NCI-H2171 (cell line): Measurements from ENCODE around the gene OR1J4.
"Not testable (repeated sequence)": the region's sequence is repeated elsewhere in the genome, so short reads cannot be mapped to it uniquely, and the experiment has no call there.

ENCODE experiments used
- DNase-seq: peaks from one replicate; lab custom pipeline; 2025; lab: John Stamatoyannopoulos, UW

The OR1J4 gene

GRCh38 chr9:122518841-122519240 lies at the start of gene OR1J4:
OR1J4 (plus strand) TSS chr9:122519141; CDS start chr9:122519141, 0 bp downstream.
- no peak for DNase-seq

- DNase-seq: no peak
Measured at GRCh38 chr9:122474561-122474960, 44.4 kb upstream of the OR1J4 start.

- DNase-seq: no peak
Measured at GRCh38 chr9:122475717-122476116, 43.2 kb upstream of the OR1J4 start.

GRCh38 chr9:122477346-122477745 lies 41.6 kb upstream of the OR1J4 start:
- DNase-seq: no peak

- DNase-seq: no peak
Measured at GRCh38 chr9:122477826-122478225, 41.1 kb upstream of the OR1J4 start, which contains the start of gene OR1J1. OR1J1 (minus strand) TSS chr9:122477926; CDS start chr9:122477926, 0 bp downstream.

- no peak for DNase-seq
Measured at GRCh38 chr9:122479062-122479461, 39.9 kb upstream of the OR1J4 start.

- no peak for DNase-seq
Measured at GRCh38 chr9:122498883-122499288, 20.1 kb upstream of the OR1J4 start.

GRCh38 chr9:122506964-122507363 lies 12.0 kb upstream of the OR1J4 start:
- DNase-seq: no peak

- DNase-seq: no peak
Measured at GRCh38 chr9:122510502-122510901, 8.4 kb upstream of the OR1J4 start, which contains the start of gene OR1J2. OR1J2 (plus strand) TSS chr9:122510802; CDS start chr9:122510802, 0 bp downstream.

GRCh38 chr9:122518226-122518625 lies 715 bp upstream of the OR1J4 start:
- no peak for DNase-seq

GRCh38 chr9:122519376-122519775 lies 435 bp downstream of the OR1J4 start:
- no peak for DNase-seq

- DNase-seq: no peak
Measured at GRCh38 chr9:122526602-122527001, 7.7 kb downstream of the OR1J4 start.

- DNase-seq: no peak
Measured at GRCh38 chr9:122527193-122527592, 8.3 kb downstream of the OR1J4 start, which contains the start of gene OR1N1. OR1N1 (minus strand) TSS chr9:122527293; CDS start chr9:122527293, 0 bp downstream.

GRCh38 chr9:122531157-122531556 lies 12.2 kb downstream of the OR1J4 start:
- DNase-seq: not testable (repeated sequence)

GRCh38 chr9:122536134-122536533 lies 17.2 kb downstream of the OR1J4 start:
- DNase-seq: no peak

- DNase-seq: not testable (repeated sequence)
Measured at GRCh38 chr9:122537066-122537465, 18.1 kb downstream of the OR1J4 start.

- DNase-seq: no peak
Measured at GRCh38 chr9:122538757-122539156, 19.8 kb downstream of the OR1J4 start.

- DNase-seq: no peak
Measured at GRCh38 chr9:122546196-122546595, 27.3 kb downstream of the OR1J4 start.

GRCh38 chr9:122551371-122551770 lies 32.4 kb downstream of the OR1J4 start:
- no peak for DNase-seq

GRCh38 chr9:122552812-122553211 lies 33.9 kb downstream of the OR1J4 start, which contains the start of gene OR1N2:
OR1N2 (plus strand) TSS chr9:122553112; CDS start chr9:122553212, 100 bp downstream.
- no peak for DNase-seq

- DNase-seq: no peak
Measured at GRCh38 chr9:122561446-122561845, 42.5 kb downstream of the OR1J4 start.

- DNase-seq: no peak
Measured at GRCh38 chr9:122562134-122562760, 43.3 kb downstream of the OR1J4 start.

- DNase-seq: no peak
Measured at GRCh38 chr9:122567901-122568300, 49.0 kb downstream of the OR1J4 start.
